SU-DHL-6 (cell line): Measurements from ENCODE around the gene ABHD13.
A peak's percentile ranks its signal among the peaks of the same experiment; 100 is the strongest.

Source experiments
- H2AFZ ChIP-seq: fragments of 200-600 bp; sonication (generic); 2 replicates; pipeline ENCODE4 v1.6.1; 2014; ENCODE audit warnings: low read depth, mild to moderate bottlenecking, moderate library complexity, mixed read lengths, antibody characterized with exemption, low read length; ENCODE audit not compliant: severe bottlenecking
- H3F3A ChIP-seq: fragments of 200-600 bp; shearing (Covaris generic); 2 replicates; pipeline ENCODE4 v1.6.0; 2016; ENCODE audit warnings: antibody characterized with exemption, mild to moderate bottlenecking; ENCODE audit not compliant: insufficient read depth
- H3K27ac ChIP-seq: fragments of 200-600 bp; sonication (generic); 2 replicates; pipeline ENCODE4 v1.5.1; 2016; ENCODE audit warnings: low read depth, mild to moderate bottlenecking, low read length, moderate library complexity, mixed read lengths
- H3K27me3 ChIP-seq: fragments of 200-600 bp; sonication (generic), shearing (Covaris generic); 2 replicates; pipeline ENCODE4 v1.6.0; 2014; ENCODE audit warnings: mild to moderate bottlenecking, low read length
- H3K36me3 ChIP-seq: fragments of 200-600 bp; sonication (generic); 2 replicates; pipeline ENCODE4 v1.6.1; 2014; ENCODE audit warnings: mild to moderate bottlenecking, low read length, mixed read lengths
- H3K4me2 ChIP-seq: fragments of 300-600, 200-600 bp; shearing (Covaris generic), sonication (generic); 2 replicates; pipeline ENCODE4 v1.6.0; 2014; ENCODE audit warnings: low read length, low read depth, mild to moderate bottlenecking; ENCODE audit not compliant: poor library complexity, severe bottlenecking
- H3K4me3 ChIP-seq: fragments of 200-600 bp; sonication (generic); 2 replicates; pipeline ENCODE4 v1.5.1; 2014; ENCODE audit warnings: antibody characterized with exemption, low read length, mild to moderate bottlenecking, mixed read lengths; ENCODE audit not compliant: insufficient read depth, poor library complexity, severe bottlenecking
- H3K79me2 ChIP-seq: fragments of 200-600 bp; sonication (generic); 2 replicates; pipeline ENCODE4 v1.6.1; 2014; ENCODE audit warnings: mild to moderate bottlenecking, low read length, moderate library complexity; ENCODE audit not compliant: insufficient read depth
- H3K9ac ChIP-seq: fragments of 200-600 bp; sonication (generic); 2 replicates; pipeline ENCODE4 v1.7.0; 2014; ENCODE audit warnings: mild to moderate bottlenecking, low read length
- H3K9me2 ChIP-seq: fragments of 200-600 bp; sonication (generic); replicated peaks from 2 replicates; pipeline ENCODE4 v1.6.1; 2014; ENCODE audit warnings: low read length; ENCODE audit not compliant: insufficient read depth
- H3K9me3 ChIP-seq: fragments of 200-600 bp; sonication (generic); 2 replicates; pipeline ENCODE4 v1.6.1; 2014; ENCODE audit warnings: low read length, mixed read lengths; ENCODE audit not compliant: insufficient read depth
- H4K20me1 ChIP-seq: fragments of 200-600 bp; sonication (generic); 2 replicates; pipeline ENCODE4 v1.6.1; 2014; ENCODE audit warnings: low read depth, mild to moderate bottlenecking, antibody characterized with exemption, low read length, moderate library complexity, mixed read lengths
- CTCF ChIP-seq: fragments of 200-600 bp; sonication (generic); IDR thresholded peaks from one replicate; pipeline ENCODE4 v1.5.1; 2017; ENCODE audit warnings: antibody characterized with exemption, mild to moderate bottlenecking, low read length, moderate library complexity; ENCODE audit not compliant: insufficient read depth, poor library complexity, severe bottlenecking
- EZH2phosphoT487 ChIP-seq: fragments of 200-600 bp; sonication (generic), shearing (Covaris generic); conservative IDR thresholded peaks from 2 replicates; pipeline ENCODE4 v1.6.1; 2018; ENCODE audit warnings: mild to moderate bottlenecking, antibody characterized with exemption, low read length, moderate library complexity, mixed read lengths

Gene ABHD13

GRCh38 chr13:108210551-108210950 is 7.6 kb upstream of the ABHD13 start:
- no peaks in the 10 kb centered on the region for H3K9me3 ChIP-seq
- peaks cover 3% of the 10 kb centered on the region; the same call in 1 of the 2 replicates for H3K79me2 ChIP-seq
- H4K20me1 ChIP-seq: no peaks in the 10 kb centered on the region
- H3K9ac ChIP-seq: no peak overlapping the region
- H2AFZ ChIP-seq: no peak overlapping the region
- no peaks in the 10 kb centered on the region for H3K27me3 ChIP-seq
- no peak for TF ChIP-seq EZH2phosphoT487
- TF ChIP-seq CTCF: no peak
- no peak overlapping the region for H3K4me3 ChIP-seq
- H3K27ac ChIP-seq: no peak overlapping the region
- H3K9me2 ChIP-seq: no peaks in the 10 kb centered on the region
- no peak overlapping the region for H3K4me2 ChIP-seq
- H3K36me3 ChIP-seq: peaks cover 22% of the 10 kb centered on the region; the same call in 1 of the 2 replicates
- peaks cover 10% of the 10 kb centered on the region; the same call in 1 of the 2 replicates for H3F3A ChIP-seq

- H3K4me2 ChIP-seq: peak overlapping the region; percentile 75
These were observed 5.3 kb upstream of the ABHD13 start for GRCh38 chr13:108212886-108213285.

GRCh38 chr13:108213946-108214345 is 4.2 kb upstream of the ABHD13 start:
- Histone ChIP-seq H2AFZ (no peak overlapping the region), H3K4me3 (peak overlapping the region; percentile 38), H3K9ac (0 out of 2 replicates have a peak overlapping the region, but pooled peaks have one; percentile 27)

More at GRCh38 chr13:108212886-108213285, 5.3 kb upstream of the ABHD13 start:
- no peaks in the 10 kb centered on the region for H3K27me3 ChIP-seq
- no peak overlapping the region for H3K4me3 ChIP-seq
- H3K9me3 ChIP-seq: no peaks in the 10 kb centered on the region
- peaks cover 22% of the 10 kb centered on the region; the same call in 1 of the 2 replicates for H3K36me3 ChIP-seq
- H3K9me2 ChIP-seq: no peaks in the 10 kb centered on the region
- TF ChIP-seq CTCF (no peak), EZH2phosphoT487 (no peak)
- H3K27ac ChIP-seq: peak overlapping the region; percentile 18; the same call in 1 of the 2 replicates
- no peaks in the 10 kb centered on the region for H4K20me1 ChIP-seq
- peaks cover 13% of the 10 kb centered on the region for H3K79me2 ChIP-seq
- no peak overlapping the region for H2AFZ ChIP-seq
- H3F3A ChIP-seq: peaks cover 20% of the 10 kb centered on the region
- H3K9ac ChIP-seq: no peak overlapping the region

More at GRCh38 chr13:108213946-108214345, 4.2 kb upstream of the ABHD13 start:
- H3K9me2 ChIP-seq: no peaks in the 10 kb centered on the region
- H3K79me2 ChIP-seq: peaks cover 20% of the 10 kb centered on the region
- H4K20me1 ChIP-seq: no peaks in the 10 kb centered on the region
- peak overlapping the region; percentile 75 for H3K4me2 ChIP-seq
- no peaks in the 10 kb centered on the region for H3K9me3 ChIP-seq
- TF ChIP-seq CTCF: no peak
- no peak for TF ChIP-seq EZH2phosphoT487
- H3K27me3 ChIP-seq: no peaks in the 10 kb centered on the region
- peaks cover 20% of the 10 kb centered on the region for H3F3A ChIP-seq
- peak overlapping the region; percentile 31; the same call in 1 of the 2 replicates for H3K27ac ChIP-seq
- H3K36me3 ChIP-seq: peaks cover 22% of the 10 kb centered on the region; the same call in 1 of the 2 replicates
